Activated CD8-positive, alpha-beta memory T cell treated with anti-CD3 and anti-CD28 coated beads for 36 hours (primary cell): ENCODE data around the gene TRAF7. TPM values are rescaled to one million over a fixed set of nuclear protein-coding genes. Genes with fewer than 3 reads are reported as not detected.

ENCODE experiments used
- CTCF ChIA-PET: fragments of 350-600 bp; sonication (Branson Sonifier 250); formaldehyde crosslinking; loops from one replicate; lab custom pipeline; 2021; ENCODE audit warnings: antibody characterized with exemption; lab: Charles Lee
- POLR2A ChIA-PET: fragments of 350-600 bp; sonication (Branson Sonifier 250); formaldehyde crosslinking; loops from one replicate; lab custom pipeline; 2021; ENCODE audit warnings: antibody characterized with exemption; lab: Charles Lee
- total RNA-seq, 2 experiments: library from RNA; stranded (reverse); gene quantifications; one replicate each; pipeline ENCODE4 v1.2.3, GENCODE V29; 2021

The TRAF7 gene
- total RNA-seq, 2 experiments from 2014 or later = 102 to 109 TPM

DNA sequence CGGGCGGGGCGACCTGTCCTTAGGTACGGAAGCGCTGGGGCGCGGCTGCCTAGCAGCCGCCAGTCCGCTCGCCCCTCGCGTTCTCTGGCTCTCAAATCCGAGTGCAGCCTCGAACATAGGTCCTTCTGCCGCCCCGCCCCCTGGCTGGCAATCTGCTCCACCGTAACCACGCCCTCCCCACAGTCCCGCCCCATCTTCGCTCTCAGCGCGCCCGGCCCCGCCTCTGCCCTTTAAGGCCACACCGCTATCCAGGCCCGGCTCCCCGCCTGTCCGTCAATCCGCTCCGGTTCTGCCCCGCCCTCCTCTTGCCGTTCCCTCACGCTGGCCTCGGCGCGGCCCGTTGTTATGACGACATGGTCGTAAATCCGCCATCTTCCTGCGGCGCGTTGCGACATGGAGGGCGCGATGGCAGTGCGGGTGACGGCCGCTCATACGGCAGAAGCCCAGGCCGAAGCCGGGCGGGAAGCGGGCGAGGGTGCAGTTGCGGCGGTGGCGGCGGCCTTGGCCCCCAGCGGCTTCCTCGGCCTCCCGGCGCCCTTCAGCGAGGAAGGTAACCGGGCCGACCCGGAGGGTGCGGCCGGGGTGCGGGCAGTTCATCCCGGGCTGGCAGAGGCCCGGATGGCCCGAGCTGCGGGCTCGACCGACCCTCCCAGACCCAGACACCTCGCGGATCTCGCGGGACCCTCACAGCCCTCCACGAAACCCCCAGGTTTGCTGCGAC lies 67.8 kb downstream of the TRAF7 start, which contains the start of gene E4F1:
E4F1 (plus strand) TSS at position 371 of the 721 bp plus-strand sequence; CDS start at position 394, 23 bp downstream.
- ChIA-PET CTCF (interaction anchor here (0.7 to 1.9 kb wide), 3 partner anchors 20 to 28 kb away, joined by 3 to 5 read pairs (median 3); partner anchors contain the start of gene ECI1), POLR2A (no interaction called here)

- POLR2A ChIA-PET = no interaction called here
- CTCF ChIA-PET = interaction anchor here (1.9 kb wide), 1 partner anchor 28 kb away, joined by 5 read pairs; the partner anchor contains the start of gene ECI1
Observed at GRCh38 chr16:2223942-2224486, 68.4 kb downstream of the TRAF7 start.

DNA sequence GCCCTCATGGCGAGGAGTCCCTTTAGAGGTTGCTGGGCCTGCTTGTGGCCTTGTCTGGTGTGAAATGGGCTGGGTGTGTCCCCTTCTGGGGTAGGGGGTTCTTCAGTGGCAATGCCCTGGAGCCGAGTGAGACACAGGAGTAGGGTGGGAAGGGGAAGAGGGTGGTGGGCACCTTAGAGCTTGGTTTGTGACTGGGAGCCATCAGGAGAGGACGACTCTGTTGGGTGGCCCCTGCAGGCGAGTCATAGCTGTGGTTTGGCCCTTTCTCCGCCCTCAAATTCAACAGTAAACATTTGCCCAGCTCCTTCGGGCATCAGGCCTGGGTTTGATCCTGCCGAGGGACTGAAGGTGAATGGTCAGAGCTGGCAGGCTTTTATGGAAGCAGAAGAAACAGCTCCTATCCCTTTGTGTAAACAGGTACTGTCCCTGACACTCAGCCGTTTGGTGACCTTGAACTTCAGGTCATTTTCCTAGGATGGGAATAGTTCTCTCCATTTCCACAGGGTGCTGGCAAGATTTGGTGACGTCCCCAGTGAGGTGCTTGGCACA lies 70.7 kb downstream of the TRAF7 start:
- ChIA-PET CTCF (no interaction called here), POLR2A (no interaction called here)

DNA sequence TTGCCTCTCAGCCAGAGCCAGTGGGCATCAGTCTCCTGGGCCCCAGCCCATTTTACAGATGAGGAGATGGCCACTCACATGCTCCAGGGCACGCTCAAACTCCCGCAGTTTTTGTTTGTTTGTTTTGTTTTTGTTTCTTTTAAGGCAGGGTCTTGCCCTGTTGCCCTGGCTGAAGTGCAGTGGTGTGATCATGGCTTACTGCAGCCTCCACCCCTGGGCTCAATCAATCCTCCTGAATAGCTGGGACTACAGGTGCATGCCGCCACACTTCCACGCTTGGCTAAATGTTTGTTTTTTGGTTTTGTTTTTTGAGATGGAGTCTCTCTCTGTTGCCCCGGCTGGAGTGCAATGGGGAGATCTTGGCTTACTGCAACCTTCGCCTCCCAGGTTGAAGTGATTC lies 71.3 kb downstream of the TRAF7 start:
- POLR2A ChIA-PET = no interaction called here

More for the DNA sequence above, 71.3 kb downstream of the TRAF7 start:
- CTCF ChIA-PET = no interaction called here

Other genes with a start within 250 kb of the TRAF7 start
- not detected for gene HS3ST6, start 237.4 kb upstream of the TRAF7 start, total RNA-seq
- 10 to 100 TPM; 23.5 to 24.7 TPM for gene MSRB1, start 212.6 kb upstream of the TRAF7 start, total RNA-seq
- gene RPL3L, start 201.1 kb upstream of the TRAF7 start, total RNA-seq = under 1 TPM in 1 of 2 experiments, not detected in 1; 0.36 TPM
- 100 to 1,000 TPM; 153 to 155 TPM for gene NDUFB10, start 196.2 kb upstream of the TRAF7 start, total RNA-seq
- gene RPS2, start 191.0 kb upstream of the TRAF7 start, total RNA-seq = 1,000 to 10,000 TPM; 4,851 to 4,954 TPM
- gene RNF151, start 188.9 kb upstream of the TRAF7 start, total RNA-seq = not detected
- 10 to 100 TPM; 73.5 to 74.8 TPM for gene TBL3, start 183.7 kb upstream of the TRAF7 start, total RNA-seq
- gene NOXO1, start 174.3 kb upstream of the TRAF7 start, total RNA-seq = under 1 TPM; 0.23 to 0.36 TPM
- gene GFER, start 171.6 kb upstream of the TRAF7 start, total RNA-seq = 10 to 100 TPM; 39.1 to 43.3 TPM
- gene SYNGR3, start 165.8 kb upstream of the TRAF7 start, total RNA-seq = 1 to 10 TPM; 4.6 to 4.7 TPM
- gene ZNF598, start 146.0 kb upstream of the TRAF7 start, total RNA-seq = 10 to 100 TPM; 94.2 to 95.6 TPM
- gene NPW, start 136.0 kb upstream of the TRAF7 start, total RNA-seq = 10 to 100 TPM; 15.8 to 18.1 TPM
- gene NHERF2, start 128.9 kb upstream of the TRAF7 start, total RNA-seq = 1 to 10 TPM; 4.0 to 5.2 TPM
- 10 to 100 TPM; 34.5 to 34.8 TPM for gene NTHL1, start 107.9 kb upstream of the TRAF7 start, total RNA-seq
- gene TSC2, start 107.8 kb upstream of the TRAF7 start, total RNA-seq = 10 to 100 TPM; 80.2 to 84.5 TPM
- 10 to 100 TPM; 65.3 to 70.7 TPM for gene PKD1, start 19.9 kb upstream of the TRAF7 start, total RNA-seq
- gene RAB26, start 7.2 kb upstream of the TRAF7 start, total RNA-seq = under 1 TPM in 1 of 2 experiments, not detected in 1; 0.42 TPM
- gene CASKIN1, start 40.8 kb downstream of the TRAF7 start, total RNA-seq = under 1 TPM; 0.23 to 0.70 TPM
- gene MLST8, start 49.7 kb downstream of the TRAF7 start, total RNA-seq = 10 to 100 TPM; 81.8 to 83.2 TPM
- gene BRICD5, start 55.1 kb downstream of the TRAF7 start, total RNA-seq = 10 to 100 TPM; 12.6 to 13.3 TPM
- 10 to 100 TPM; 31.6 to 32.6 TPM for gene PGP, start 59.1 kb downstream of the TRAF7 start, total RNA-seq
- gene E4F1, start 67.8 kb downstream of the TRAF7 start, total RNA-seq = 10 to 100 TPM; 25.6 to 29.4 TPM
- gene DNASE1L2, start 80.7 kb downstream of the TRAF7 start, total RNA-seq = 1 to 10 TPM; 1.3 to 1.4 TPM
- gene ECI1, start 95.8 kb downstream of the TRAF7 start, total RNA-seq = 10 to 100 TPM; 35.6 to 36.6 TPM
- gene RNPS1, start 112.3 kb downstream of the TRAF7 start, total RNA-seq = 100 to 1,000 TPM; 370 to 387 TPM
- 1 to 10 TPM; 6.9 to 7.4 TPM for gene ABCA3, start 184.9 kb downstream of the TRAF7 start, total RNA-seq